AML-193 (cell line): ENCODE data around the gene LRRC2.
"Not testable (repeated sequence)": the region's sequence is repeated elsewhere in the genome, so short reads cannot be mapped to it uniquely, and the experiment has no call there.

Experiments used
- DNase-seq, 2 experiments: peaks; one replicate each; lab custom pipeline; 2025; lab: John Stamatoyannopoulos, UW

The LRRC2 gene

DNA sequence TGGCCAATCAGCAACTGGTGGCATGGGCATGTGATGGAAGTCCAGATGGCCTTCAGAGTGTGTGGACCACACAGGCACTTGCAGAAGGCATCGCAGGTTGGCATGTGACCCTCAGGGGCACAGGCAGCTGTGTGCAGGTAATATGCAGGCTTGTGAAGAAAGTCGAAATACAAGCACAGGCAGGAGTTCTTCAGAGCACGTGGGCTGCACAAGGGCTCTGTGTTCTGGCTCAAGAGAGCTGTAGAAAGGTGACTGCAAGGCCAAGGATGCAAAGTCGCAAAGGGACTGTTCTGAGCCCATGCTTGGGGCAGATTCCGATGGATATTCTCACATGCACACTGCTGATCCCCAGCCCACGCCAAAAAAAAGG is 8.3 kb downstream of the LRRC2 start:
- DNase-seq: no peak

GRCh38 chr3:46553154-46553553 is 12.9 kb downstream of the LRRC2 start:
- peak in 1 of 2 experiments; percentile 2 for DNase-seq

DNA sequence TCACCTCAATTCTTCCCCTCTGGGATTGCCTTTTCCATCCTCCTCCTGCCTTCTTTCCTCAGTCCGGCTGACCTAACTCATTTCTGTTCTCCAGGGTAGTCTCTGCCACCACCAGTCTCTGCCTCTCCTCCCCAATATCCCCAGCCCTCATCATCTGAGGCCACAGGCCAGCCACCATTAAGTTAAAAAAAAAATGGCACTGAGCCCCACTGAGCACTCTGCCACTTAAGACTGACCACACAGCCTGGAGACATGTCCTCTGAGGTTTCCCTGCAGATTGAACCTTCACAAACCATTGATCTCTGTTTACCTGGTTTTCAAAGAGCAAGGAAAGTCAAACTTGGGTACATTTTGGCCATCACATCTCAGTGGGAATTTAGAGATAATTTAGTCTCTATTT is 13.6 kb downstream of the LRRC2 start:
- DNase-seq: no peak

- no peak for DNase-seq
These were observed 14.5 kb downstream of the LRRC2 start for GRCh38 chr3:46551615-46552014.

DNA sequence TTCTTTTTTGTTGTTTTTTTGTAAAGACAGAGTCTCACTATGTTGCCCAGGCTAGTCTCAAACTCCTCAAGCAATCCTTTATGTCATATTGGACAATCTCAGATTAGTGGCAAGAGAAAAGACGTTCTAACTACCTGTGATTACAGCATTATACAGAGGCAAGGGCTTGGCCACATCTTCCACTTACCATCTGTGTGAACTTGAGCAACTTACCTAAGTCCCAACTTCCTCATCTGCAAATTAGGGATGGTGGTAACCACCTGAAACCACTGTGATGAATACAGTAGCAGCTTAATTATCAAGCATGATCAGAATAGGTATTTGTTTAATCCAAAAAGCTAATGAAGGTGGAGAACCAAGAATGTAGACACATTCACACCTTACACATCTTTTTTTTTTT is 16.1 kb downstream of the LRRC2 start:
- DNase-seq: no peak

- DNase-seq: no peak
These were observed 16.6 kb downstream of the LRRC2 start for GRCh38 chr3:46549408-46549904.

DNA sequence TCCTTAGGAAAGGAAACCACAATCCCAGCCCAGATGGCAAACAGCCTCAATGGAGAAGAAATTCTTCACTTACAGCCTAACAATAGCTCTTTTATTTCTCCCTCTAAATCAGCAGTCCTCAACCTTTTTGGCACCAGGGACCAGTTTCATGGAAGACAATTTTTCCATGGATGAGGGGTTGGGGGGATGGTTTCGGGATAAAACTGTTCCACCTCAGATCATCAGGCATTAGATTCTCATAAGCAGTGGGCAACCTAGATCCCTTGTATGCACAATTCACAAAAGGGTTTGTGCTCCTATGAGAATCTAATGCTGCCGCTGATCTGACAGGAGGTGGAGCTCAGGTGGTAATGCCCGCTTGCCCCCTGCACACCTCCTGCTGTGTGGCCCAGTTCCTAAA is 17.5 kb downstream of the LRRC2 start:
- not testable (repeated sequence) for DNase-seq

DNA sequence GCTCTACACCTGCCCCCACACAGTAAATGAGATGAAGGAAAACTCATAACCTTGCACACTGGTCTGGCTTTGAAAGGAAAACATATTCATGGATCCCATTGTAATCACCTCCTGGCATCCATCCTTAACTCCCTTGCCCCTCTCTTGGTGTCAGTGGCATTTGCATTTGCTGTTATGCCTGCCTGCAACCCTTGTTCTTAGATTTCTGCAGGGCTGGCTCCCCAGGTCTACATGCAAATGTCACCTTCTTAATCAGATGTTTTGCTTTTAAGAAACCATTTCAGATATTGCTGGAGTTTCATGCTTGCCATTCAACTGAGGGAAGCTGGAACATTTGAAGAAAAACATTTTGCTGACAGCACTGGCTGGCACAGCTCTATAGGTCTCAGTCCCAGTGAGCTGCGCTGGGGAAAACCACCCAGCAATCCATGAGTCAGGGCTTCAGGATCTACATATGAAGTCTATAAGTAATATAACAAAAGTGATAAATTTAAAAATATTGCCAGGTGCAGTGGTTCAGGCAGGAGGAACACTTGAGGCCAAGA is 19.1 kb downstream of the LRRC2 start:
- DNase-seq: no peak

- DNase-seq: no peak
These were observed 20.1 kb downstream of the LRRC2 start for GRCh38 chr3:46545818-46546630.

GRCh38 chr3:46544771-46545503 is 21.2 kb downstream of the LRRC2 start:
- no peak for DNase-seq

DNA sequence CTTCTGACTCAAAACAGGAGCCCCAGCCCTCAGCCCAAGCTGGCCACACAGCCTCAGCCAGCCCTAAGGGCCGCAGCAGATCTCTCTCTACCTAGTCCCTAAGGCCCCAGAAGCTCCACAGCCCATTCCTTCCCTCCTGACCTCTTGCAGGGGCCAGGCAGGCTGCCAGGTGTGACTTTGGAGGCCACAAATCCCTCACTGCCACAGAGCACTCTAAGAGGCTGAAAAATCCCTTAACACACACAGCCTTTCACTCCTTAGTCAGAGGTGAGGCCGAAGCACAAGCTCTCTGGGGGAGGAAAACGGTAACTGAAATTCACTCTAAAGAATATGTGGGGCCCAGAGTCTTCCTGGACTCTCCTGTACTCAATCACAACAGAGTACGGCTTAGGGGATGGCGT is 23.3 kb downstream of the LRRC2 start:
- DNase-seq: no peak

DNA sequence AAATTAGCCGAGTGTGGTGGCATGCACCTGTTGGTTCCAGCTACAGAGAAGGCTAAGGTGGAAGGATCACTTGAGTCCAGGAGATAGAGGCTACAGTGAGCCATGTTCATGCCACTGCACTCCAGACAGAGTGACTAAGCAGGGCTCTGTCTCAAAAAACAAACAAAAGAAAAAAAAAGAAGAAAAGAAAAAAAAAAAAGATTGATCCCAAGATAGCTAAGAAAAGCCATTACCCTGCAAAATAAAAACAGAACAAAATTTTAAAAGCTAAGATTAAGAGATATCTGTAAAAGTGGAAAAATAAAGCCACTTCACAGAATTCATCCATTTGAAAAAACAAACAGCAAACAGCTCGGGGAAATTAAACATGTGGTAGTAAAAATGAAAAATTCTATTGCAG is 23.8 kb downstream of the LRRC2 start:
- DNase-seq: no peak

GRCh38 chr3:46541835-46542234 is 24.3 kb downstream of the LRRC2 start:
- DNase-seq: peak in 1 of 2 experiments; percentile 1

- DNase-seq: no peak
These were observed 25.6 kb downstream of the LRRC2 start for GRCh38 chr3:46540550-46540949.

DNA sequence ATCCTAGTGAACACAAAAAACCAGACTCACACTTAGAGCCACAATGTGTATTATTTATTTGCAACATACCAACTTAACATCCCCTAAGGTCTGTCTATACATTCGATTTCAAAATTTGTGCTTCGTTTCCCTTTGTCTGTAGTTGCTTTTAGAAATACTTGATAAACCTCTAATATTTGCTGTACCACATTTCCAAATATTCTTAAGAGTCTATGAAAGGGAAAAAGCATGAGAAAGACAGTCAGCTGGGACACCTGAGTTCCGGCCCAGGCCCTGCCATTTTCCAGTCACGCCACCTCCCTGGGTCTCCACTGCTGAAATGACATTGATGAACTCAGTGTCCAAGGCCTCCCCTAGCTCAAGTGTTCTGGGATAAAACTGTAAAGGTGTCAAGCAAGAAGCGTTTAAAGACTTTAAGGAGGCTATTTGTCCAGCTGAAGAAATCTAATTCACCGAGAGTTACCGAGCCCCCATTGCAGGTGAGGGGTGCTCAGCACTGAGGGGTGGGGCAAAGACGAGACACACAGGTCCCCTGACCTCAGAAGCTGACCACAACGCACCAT is 26.6 kb downstream of the LRRC2 start:
- no peak for DNase-seq

DNA sequence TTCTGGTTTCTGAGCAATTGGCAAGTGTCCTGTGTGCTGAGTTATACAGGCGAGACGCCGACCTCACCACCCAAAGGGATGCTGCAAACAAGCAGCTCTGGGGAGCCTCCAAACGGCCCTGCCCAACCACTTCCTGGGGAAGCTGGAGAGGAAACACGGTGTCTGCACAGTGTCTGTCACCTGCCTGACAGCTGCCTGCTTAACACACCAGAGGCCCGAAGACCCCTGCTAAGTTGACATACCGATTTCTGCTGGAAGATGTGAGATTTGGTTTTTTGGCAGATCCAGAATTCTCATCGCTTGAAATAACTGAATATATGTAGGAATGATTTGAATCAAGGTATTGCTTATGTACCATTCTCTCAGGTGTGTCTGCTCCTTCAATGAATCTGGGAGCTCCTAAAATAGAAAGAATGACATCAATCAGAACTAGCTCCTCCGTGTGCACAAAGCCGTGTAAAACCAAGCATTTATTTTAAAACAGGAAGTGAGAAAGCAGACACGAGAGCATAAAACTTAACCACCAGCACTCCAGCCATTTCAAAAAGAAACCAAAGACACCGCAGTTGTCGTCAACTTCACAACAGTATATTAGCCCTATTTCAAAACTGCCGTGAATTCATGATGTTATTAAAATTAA is 27.2 kb downstream of the LRRC2 start:
- peak; percentile 90 to 91 for DNase-seq

DNA sequence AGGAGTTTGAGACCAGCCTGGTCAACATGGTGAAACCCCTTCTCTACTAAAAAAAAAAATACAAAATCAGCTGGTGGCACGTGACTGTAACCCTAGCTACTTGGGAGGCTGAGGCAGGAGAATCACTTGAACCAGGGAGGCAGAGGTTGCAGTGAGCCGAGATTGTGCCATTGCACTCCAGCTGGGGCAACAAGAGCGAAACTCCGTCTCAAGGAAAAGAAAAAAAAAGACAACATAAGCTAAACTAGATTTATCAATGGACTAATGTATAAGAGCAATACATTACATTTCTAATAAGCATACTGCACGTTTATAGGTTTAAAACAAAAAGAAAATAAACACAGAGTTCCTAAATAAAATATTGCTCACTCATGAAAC is 27.7 kb downstream of the LRRC2 start:
- not testable (repeated sequence) for DNase-seq

GRCh38 chr3:46537779-46538178 is 28.3 kb downstream of the LRRC2 start:
- no peak for DNase-seq

DNA sequence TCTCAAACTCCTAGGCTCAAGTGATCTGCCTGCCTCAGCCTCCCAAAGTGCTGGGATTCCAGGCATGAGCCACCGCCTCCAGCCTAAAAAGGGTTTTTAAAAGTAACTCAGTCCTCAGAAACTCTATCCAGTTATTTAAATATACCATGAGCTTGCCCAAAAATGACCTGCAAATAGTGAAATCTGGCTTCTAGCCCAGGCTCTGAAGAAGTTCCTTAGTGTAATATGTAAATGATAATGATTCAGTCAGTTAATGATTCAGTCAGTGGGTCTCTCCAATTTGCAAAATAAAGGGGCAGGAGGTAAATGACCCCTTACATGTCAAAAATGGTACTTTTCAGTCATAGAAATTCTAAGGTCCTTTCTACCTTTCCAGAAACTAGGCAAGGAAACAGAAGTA is 28.8 kb downstream of the LRRC2 start:
- no peak for DNase-seq

DNA sequence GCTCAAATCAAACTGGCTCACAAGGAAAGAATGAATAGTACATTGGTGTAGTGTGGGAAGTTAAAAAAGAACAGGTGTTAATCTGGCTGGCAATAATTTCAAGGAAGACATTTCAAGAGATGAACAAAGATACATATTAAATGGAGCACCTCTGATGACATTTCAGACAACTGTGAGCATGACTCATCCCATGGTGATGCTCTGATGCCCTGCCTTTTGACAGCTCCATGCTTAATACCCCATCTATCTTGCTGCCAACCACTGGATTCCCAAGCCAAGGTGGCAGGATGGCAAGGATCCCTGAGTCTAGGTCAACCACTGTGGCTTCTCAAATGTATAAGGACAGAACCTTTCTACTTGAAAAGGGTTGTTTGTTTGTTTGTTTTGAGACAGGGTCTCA is 29.3 kb downstream of the LRRC2 start:
- no peak for DNase-seq

GRCh38 chr3:46535746-46536145 is 30.4 kb downstream of the LRRC2 start:
- DNase-seq: no peak

- DNase-seq: no peak
These were observed 33.0 kb downstream of the LRRC2 start for GRCh38 chr3:46533091-46533490.
